Activated CD8-positive, alpha-beta memory T cell treated with anti-CD3 and anti-CD28 coated beads, Interleukin-2, amount 50 U/mL, for 4 hours (primary cell): Measurements from ENCODE around the gene OR52J3.
"Not testable (repeated sequence)": the region's sequence is repeated elsewhere in the genome, so short reads cannot be mapped to it uniquely, and the experiment has no call there.

Source experiments
- DNase-seq: peaks from one replicate; pipeline ENCODE4 v3.0.0-alpha.2; 2020

OR52J3 gene

DNA sequence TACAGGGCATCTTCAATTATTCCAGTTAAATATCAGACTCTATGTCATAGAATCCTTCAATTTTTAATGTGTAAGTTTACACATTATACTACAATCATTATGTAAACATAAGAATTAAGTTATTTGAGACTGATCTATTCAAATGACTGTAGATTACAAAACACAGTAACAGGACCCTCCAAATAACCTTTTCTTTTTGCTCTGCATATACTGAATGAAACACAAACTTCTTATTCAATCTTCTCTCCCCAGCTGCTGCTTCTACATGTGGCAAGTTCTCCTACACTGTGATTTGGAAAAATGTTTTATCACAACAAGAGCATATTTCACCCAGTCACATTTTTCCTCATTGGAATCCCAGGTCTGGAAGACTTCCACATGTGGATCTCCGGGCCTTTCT, at the start of gene OR52J3:
OR52J3 (plus strand) TSS at position 301 of the 400 bp plus-strand sequence; CDS start at position 301, 0 bp downstream.
- no peak for DNase-seq

DNA sequence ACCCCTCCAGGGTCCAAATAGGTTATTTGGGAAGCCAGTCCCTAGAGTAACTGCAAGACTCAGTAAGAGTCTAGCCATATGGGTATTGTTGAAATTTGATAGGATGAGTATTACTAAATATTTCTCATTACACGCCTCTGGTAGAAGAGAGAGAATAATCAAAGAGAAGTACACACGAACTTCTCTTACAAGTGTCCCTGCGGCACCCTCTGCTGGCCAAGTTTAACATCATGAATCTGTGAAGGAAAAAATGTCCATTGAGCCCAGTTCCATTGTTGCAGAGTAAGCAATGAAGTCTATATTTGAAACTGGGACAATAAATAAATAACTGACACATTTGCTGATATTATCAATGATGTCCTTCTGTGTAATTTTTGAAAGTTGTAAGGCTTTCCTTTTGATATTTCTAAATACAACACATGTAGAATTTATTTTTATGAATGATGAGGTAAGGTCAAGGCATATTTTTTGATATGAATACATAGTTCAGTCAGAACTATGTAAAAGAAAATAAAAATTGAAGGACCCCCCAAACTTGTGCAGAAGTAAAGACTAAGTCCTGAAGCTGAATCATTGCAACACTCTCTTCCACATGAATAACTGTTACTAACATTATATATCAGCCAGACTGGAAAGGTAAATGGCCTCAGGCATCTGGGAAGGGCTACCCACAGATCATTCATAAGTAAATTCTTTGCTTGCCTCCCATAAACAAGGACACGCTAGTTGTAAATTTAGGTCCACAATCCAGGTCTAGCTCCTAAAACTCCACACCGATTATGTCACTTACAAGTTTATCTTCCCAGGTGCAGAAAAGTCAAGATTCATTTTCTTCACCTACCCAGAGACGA, 41.7 kb upstream of the OR52J3 start:
- no peak for DNase-seq

DNA sequence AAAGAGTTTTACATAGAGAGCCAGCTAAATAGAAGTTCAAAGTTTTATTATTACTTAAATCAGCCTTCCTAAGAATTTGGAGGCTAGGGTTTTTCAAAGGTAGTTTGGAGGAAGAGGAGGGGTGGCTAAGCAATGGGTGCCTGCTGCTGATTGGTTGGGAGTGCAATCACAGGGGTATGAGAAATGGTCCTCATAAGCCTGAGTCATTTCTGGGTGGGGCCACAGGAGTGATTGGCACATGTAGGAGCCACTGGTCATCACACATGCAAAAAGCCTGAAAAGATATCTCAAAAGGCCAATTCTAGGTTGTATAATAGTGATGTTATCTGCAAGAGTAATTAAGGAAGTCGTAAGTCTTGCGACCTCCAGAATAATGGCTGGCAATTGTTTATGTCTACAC, 38.8 kb upstream of the OR52J3 start:
- DNase-seq = no peak

DNA sequence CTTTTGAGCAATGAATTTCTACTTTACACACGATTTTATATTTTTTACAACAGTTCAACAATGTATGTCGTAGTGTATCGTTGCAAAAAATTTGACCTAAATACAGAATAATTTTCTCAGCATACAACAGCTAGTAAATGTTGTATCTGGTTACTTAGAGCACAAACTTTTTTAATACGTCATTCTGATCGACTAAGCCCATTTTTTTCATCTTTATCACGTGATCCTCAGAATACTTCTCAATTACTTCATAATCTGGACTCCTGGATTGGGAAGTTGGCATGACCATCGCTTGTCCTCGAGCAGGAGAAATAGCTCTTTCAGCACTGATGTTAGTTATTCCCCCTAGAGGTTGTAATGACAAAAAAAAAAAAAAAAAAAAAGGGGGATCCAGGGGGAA, 35.1 kb upstream of the OR52J3 start:
- no peak for DNase-seq

DNA sequence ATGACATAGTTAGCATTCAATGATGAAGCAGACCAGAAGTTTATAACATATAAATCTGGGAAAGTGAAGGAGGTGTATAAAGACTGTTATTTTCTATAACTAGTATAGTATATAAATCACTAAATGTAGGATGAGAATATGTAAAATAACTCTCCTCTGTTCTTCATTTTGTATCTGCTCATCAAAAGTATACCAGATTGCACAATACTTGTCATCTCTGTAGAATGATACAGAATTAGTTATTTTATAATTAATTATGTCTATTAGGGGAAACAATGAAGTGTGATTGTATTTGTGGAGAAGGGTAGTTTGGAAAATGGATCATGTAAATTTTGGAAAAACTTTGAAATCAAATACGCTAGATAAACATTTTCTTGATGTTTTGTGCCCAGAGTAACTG, 33.3 kb upstream of the OR52J3 start:
- no peak for DNase-seq

DNA sequence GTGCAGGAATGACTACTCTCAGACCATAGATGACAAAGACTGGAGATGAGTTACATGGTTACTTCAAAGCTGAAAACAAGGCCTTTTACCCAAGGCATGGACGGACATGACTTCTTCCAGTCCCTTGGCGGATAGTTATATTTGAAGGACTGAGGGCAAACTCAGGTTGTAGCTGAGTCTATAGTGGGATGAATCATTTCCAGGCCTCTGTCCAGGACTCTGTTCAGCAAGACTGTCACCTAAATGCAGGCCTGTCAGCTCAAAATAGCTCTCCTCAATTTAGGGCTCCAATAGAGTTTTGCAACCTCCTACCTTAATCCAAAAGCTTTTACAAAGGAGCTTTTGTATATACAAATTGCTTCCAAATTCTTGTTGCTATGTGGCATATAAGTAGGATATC, 24.3 kb upstream of the OR52J3 start:
- no peak for DNase-seq

DNA sequence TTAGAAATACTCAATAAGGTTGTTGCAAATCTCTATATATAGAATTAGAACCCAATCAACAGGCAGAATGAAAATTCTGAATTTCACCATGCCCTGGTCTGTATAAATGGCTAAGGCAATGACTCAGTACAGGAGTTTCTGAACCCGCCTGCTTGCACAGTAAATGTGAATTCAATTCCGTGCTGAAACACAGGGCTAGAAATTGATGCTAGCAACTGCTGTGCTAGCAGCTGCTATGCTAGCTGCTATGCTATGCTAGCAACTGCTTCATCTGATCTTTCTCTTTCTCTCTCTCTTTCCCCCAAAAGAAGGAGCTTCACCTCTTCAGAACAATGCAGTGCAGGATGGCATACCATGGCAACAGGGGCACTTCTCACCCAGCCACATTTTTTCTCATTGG, 9.7 kb upstream of the OR52J3 start:
- no peak for DNase-seq

DNA sequence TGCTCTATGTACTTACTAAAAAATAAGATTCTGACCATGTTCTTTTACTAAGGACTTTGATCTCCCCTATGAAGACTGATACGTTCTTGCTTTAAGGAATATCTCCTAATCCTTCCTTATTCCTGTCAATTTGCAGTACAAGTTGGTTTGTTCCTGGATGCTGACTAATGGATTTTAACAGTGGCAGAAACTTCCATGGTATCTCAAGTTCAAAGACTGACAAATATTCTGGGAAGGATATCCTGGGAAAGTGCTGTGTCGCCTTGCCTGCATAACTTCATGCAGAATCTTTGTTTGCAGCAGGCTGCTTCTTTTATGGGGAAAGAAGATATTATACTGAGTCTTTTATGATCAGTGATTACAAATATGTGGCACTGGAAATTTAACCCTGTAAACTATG, 8.4 kb upstream of the OR52J3 start:
- DNase-seq = no peak

DNA sequence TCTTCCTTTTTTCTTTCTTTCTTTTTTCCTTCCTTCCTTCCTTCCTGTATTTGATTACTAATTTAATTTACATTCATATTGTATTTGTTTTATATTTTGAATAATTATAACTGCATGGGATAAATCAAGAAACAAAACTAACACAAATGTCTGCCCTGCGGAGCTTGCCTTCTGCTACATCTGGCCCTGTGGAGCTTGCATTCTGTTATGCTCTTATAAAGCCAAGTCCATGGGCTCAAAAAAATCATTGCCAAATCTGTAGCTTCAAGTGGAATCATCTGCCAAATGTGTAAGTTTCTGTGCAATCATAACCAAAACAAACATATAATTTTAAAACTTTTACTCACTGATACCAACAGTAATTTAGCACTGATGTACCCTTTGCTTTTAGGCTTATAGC, 8.0 kb upstream of the OR52J3 start:
- DNase-seq = no peak

DNA sequence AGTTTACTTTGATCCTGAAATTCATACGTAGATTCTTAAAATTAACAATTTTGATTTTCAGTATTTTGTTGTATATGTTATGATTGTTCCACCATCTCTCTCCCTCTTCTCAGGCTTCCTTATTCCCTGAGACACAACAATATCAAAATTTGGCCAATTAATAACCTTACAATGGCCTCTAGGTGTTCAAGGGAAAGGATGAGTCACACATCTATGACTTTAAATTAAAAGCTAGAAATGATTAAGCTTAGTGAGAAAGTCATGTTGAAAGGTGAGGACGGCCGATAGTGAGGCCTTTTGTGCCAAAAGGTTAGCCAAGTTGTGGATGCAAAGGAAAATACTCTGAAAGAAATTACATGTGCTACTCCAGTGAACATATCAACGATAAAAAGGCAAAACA, 5.5 kb upstream of the OR52J3 start:
- no peak for DNase-seq

DNA sequence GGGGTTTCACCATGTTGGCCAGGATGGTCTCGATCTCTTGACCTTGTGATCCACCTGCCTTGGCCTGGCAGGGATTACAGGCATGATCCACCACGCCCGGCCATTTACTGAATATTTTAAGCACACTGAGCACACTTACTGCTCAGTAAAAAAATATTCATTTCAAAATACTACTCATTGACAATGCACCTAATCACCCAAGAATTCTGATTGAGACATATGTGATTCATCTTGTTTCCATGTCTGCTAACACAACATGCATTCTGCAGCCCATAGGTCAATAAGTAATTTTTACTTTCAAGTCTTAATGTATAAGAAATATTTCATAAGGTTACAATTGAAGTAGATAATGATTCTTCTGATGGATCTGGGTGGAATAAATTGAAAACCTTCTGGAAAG, 4.2 kb upstream of the OR52J3 start:
- DNase-seq = no peak

DNA sequence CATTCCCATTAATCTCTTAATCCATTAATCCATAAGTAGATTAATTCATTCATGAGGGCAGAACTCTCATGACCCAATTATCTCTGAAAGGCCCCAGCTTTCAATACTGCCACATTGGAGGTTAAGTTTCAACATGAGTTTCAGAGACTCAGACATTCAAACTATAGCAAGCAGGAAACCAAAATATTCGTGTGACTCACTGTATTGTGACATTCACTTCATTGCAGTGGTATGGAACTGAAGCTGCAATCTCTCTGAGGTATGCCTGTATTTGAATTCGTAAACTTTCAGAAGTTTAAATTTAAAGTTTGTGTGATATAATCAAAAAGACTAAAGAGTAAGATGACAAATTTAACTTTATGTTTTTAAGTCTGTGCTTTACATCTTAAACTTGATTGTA, 2.9 kb upstream of the OR52J3 start:
- DNase-seq = no peak

DNA sequence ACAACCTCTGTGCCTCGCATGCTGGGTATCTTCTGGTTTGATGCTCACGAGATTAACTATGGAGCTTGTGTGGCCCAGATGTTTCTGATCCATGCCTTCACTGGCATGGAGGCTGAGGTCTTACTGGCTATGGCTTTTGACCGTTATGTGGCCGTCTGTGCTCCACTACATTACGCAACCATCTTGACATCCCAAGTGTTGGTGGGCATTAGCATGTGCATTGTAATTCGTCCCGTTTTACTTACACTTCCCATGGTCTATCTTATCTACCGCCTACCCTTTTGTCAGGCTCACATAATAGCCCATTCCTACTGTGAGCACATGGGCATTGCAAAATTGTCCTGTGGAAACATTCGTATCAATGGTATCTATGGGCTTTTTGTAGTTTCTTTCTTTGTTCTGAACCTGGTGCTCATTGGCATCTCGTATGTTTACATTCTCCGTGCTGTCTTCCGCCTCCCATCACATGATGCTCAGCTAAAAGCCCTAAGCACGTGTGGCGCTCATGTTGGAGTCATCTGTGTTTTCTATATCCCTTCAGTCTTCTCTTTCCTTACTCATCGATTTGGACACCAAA, 516 bp downstream of the OR52J3 start:
- no peak for DNase-seq

DNA sequence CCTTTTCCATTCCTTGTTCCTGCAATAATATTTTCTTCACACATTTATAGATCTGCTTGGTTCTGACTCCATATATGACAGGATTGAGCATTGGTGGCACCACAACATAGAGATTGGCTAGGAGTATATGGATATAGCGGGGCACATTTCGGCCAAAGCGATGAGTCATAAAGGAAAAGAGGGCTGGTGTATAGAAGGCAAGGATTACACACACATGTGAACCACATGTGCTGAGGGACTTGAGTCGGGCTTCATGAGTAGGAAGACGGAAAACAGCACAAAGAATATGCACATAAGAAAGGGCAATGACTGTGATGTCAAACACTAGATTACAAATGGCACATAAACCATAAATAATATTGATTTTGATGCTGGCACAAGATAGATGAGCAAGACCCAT, 12.4 kb downstream of the OR52J3 start:
- not testable (repeated sequence) for DNase-seq

DNA sequence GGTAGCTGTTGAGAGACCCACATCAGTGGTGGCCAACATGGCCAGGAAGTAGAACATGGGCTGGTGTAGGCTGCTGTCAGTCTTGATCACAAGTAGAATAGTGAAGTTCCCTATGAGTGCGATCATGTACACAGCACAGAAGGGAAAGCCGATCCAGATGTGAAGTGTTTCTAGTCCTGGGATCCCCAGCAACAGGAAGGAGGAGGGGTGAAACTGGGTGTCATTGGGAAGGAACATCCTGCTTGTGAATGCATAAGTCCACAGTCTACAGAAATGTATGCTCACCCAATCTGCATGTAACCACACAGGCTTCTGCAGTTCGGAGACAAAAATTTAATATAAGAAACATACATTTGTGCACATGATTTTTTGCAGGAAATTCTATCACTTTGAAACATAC, 13.1 kb downstream of the OR52J3 start, which contains the start of gene OR52E2:
OR52E2 (minus strand) TSS at position 237 of the 400 bp plus-strand sequence; CDS start at position 237, 0 bp downstream.
- no peak for DNase-seq

DNA sequence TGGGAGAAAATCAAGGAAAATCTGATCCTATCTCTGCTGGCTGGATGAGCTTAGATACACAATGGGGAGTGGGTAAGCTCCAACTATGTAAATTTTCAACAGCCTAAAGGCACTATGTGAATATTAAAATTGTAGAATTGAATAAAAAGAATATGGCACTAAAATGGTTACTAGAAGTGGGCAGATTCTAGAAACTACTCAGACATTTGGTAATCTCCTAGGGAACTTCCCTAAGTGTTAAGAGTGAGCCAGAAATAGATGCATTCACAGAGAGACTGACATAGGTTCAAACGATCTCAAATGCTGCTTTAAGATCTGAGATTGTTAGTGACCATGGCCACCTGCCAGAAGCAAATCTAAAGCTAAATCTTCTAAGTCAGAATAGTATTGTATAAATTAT, 18.7 kb downstream of the OR52J3 start:
- no peak for DNase-seq

DNA sequence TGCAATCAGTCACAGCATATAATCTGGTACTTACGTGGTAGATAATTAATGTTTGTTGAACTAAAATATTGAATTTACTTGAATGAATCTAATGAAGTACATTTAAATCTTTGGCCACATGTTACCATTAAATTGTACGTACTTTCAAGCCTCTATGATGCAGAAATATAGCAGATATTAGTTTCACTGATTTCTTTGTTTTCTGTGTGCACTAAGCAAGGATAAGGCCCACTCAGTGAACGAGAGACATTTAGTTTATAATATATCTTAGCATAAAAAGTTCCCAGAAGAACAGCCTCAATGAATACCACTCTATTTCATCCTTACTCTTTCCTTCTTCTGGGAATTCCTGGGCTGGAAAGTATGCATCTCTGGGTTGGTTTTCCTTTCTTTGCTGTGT, 22.9 kb downstream of the OR52J3 start, which contains the start of gene OR52E1:
OR52E1 (plus strand) TSS at position 301 of the 400 bp plus-strand sequence.
- no peak for DNase-seq

DNA sequence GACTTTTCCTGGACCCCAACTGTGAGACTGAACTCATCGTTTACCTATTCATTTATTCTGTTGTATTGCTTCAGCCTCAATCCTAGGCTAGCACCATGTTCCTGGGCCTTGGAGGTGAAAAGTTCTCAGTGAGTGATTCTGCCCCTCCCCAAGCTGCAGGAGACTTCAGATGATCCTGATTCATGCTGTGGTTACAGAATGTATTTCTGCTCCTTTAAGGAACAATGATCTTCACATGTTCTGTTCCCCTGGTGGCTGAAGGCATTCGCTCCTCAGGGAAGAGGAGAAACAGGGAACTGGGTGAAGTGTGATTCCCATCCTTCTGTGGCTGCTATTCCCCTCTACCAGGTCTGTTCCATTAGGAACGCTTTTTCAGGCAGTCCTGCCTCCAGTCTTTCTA, 25.5 kb downstream of the OR52J3 start:
- no peak for DNase-seq

DNA sequence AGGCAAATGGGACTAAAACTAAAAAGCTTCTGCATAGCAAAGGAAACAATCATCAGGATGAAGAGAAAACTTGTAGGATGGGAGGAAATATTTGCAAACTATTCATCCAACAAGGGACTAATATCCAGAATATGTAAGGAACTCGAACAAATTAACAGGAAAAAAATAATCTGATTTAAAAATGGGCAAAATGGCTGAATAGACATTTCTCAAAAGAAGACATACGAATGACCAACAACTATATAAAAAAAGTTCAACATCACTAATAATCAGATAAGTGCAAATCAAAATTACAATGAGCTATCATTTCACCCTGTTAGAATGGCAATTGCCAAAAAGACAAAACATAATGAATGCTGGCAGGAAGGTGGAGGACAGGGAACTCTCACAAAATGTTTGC, 35.1 kb downstream of the OR52J3 start:
- no peak for DNase-seq

DNA sequence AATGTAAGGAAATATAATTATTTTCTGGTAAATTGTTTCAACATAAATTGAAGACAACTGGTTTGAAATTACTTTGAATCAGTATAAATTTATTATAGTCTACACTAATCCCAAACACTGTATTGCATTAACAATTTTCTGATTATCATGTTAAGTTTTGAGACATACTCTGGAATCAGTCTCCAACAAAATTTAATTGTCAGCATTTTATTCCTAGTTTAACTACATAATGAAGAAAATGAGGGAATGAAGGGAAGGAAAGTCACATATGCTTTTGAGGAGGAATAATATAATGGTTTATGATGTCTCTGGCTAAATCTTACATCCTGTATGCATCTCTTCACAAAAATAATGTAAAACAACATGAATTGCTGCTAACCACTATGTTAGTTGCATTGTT, 37.3 kb downstream of the OR52J3 start:
- no peak for DNase-seq

DNA sequence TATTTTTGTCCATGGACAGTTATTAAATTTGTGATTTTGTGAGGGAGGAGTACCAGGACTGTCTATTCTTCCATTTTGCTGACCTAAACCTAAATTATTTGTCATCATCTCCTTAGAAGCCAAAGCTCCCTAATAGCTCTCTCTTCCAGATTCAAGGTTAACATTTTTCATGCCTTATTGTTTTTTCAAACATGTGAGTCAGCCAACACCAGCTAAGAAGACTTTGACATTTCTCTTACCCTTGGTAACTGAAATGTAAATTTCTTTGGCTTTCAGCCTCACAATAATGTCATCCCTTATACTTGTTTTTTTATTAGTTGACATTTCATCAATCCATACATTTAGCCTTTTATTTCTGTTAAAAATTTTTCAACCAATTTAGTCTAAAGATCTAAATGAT, 42.2 kb downstream of the OR52J3 start:
- DNase-seq = no peak

DNA sequence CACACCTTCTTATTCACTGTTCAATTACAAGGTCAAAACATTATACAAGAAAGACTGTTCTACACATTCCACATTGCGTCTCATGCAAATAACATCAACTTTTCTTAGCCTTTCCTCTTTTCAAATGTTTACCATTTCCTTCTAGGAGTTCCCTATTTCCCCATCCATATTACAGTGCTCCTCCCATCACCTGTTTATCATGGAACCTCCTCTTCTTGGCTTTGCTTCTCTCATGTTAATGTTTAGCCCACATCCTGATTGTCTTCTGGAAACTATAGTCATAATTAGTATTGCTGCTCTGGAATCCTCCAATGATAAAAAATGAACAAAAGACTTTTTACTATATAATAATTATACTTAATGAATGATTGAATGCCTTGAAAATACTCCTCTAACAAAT, 44.3 kb downstream of the OR52J3 start:
- DNase-seq = no peak

DNA sequence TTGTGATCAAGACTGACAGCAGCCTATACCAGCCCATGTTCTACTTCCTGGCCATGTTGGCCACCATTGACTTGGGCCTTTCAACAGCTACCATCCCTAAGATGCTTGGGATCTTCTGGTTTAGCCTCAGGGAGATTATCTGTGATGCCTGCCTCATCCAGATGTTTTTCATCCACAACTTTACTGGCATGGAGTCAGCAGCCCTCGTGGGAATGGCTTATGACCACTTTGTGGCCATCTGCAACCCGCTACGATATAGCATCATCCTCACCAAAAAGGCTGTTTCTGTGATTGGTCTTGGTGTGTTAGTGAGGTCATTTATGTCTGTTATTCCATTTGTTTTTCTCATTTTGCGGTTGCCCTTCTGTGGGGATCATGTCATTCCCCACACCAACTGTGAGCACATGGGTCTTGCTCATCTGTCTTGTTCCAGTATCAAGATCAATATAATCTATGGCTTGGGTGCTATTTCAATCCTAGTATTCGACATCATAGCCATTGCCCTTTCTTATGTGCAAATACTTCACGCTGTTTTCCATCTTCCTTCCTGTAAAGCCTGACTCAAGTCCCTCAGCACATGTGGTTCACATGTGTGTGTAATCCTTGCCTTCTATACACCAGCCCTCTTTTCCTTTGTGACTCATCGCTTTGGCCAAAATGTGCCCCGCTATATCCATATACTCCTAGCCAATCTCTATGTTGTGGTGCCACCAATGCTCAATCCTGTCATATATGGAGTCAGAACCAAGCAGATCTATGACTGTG, 46.7 kb downstream of the OR52J3 start:
- no peak for DNase-seq

DNA sequence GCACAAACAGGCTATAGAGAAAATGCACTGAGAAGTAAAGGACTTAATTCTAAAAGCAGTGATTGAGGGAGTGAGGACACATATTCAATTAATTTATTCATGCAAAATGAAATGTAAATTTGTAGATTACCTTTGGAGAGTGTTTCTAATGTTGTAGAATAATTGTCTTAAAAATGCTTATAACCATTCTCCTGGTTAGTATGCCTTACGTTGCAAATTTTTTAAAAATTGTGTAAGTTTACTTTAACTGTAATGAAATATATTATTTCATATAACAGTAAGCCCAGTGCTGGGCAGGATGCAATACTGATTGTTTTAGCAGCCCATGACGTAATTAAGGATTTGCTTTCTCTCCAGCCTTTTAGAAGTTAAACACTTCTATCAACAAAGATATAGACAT, 49.7 kb downstream of the OR52J3 start:
- no peak for DNase-seq
